ENCODE results near the gene DCDC1. TPM values are rescaled to one million over a fixed set of nuclear protein-coding genes. Genes with fewer than 3 reads are reported as not detected.

Gene DCDC1
- total RNA-seq, 4 donors from 2014 or later = 0.17 TPM; not detected in 3

DNA sequence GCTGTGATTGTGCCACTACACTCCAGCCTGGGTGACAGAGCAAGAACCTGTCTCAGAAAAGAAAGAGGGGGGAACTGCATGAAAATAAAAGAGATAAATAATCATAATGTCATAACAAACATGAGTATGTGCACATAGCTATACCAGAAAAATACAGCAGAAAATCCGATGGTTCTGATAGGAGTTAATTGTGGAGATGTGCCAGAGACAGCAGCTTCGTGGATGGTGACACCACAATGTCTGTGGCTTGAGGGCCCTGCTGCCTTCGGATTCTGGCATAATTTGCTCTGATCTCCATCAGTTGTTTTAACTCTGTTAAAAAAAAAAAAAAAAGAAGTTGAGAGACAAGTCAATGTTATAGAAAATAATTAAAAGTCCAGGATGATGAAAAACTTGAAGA, 491.1 kb downstream of the DCDC1 start:
- no peak for DNase-seq (ENCODE audit: extremely low spot score)
- Histone ChIP-seq H3K36me3 (no peaks in the 10 kb centered on the region), H3K27ac (replicated peaks in 1 of 4) (no peak overlapping the region), H3K27me3 (no peaks in the 10 kb centered on the region), H3K9me3 (no peaks in the 10 kb centered on the region), H3K4me3 (no peak overlapping the region), H3K4me1 (peaks cover 8 to 33% (median 25%) of the 10 kb centered on the region in 4 donors)
- TF ChIP-seq POLR2AphosphoS5 (IDR thresholded peaks at IDR 0.05) (no peak), EP300 (IDR thresholded peaks at IDR 0.05) (no peak), POLR2A (IDR thresholded peaks at IDR 0.05; ENCODE audit: low read depth) (no peak)
- TF ChIP-seq, protein P1, sequence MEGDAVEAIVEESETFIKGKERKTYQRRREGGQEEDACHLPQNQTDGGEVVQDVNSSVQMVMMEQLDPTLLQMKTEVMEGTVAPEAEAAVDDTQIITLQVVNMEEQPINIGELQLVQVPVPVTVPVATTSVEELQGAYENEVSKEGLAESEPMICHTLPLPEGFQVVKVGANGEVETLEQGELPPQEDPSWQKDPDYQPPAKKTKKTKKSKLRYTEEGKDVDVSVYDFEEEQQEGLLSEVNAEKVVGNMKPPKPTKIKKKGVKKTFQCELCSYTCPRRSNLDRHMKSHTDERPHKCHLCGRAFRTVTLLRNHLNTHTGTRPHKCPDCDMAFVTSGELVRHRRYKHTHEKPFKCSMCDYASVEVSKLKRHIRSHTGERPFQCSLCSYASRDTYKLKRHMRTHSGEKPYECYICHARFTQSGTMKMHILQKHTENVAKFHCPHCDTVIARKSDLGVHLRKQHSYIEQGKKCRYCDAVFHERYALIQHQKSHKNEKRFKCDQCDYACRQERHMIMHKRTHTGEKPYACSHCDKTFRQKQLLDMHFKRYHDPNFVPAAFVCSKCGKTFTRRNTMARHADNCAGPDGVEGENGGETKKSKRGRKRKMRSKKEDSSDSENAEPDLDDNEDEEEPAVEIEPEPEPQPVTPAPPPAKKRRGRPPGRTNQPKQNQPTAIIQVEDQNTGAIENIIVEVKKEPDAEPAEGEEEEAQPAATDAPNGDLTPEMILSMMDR (IDR thresholded peaks at IDR 0.05) = no peak
- intact Hi-C loops (cut with DNase I) = no loop called here
- WGBS = 70% methylated on average over 3 of the region's 3 CpGs

DNA sequence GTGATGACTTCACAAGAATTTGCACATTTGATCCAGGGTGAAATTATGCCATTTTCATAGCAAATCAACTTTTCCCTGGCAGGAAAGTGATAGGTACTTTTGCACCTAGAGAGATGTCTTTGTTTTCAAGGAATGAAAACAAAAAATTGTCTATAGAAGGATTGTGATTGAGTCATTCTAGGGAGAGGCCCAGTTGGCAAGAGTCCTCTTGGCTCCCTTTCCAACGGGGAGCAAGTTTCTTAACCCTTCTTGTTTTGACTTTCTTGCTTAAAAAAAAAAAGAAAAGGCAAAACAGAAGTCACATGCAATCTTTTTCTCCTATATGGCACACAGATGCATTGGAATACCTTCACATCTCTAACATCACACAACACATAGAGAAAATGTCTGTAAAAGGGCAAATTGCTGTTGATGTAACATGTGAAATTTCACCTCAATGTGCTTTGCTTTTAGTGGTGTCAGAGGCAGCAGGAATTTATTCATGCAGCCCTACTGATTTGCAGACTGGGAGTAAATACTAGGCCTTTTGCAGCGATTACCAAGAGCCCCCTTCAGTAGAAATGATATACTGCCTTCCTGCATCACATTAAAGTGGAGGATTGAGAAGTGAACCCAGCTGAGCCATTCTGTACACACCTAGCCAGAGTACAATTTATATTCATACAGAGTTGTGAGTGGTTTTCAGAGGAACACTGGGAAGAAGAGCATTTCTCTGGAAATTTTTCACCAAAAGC, 492.7 kb downstream of the DCDC1 start:
- WGBS = 38% methylated on average over 2 of the region's 2 CpGs
- TF ChIP-seq POLR2AphosphoS5 (IDR thresholded peaks at IDR 0.05) (no peak), EP300 (IDR thresholded peaks at IDR 0.05) (no peak), POLR2A (IDR thresholded peaks at IDR 0.05; ENCODE audit: low read depth) (no peak)
- TF ChIP-seq, protein P1 (IDR thresholded peaks at IDR 0.05) = no peak
- no peak overlapping the region for H3K4me3 ChIP-seq
- no peak for DNase-seq (ENCODE audit: extremely low spot score)
- intact Hi-C loops (cut with DNase I) = no loop called here
- no peaks in the 10 kb centered on the region for H3K36me3 ChIP-seq
- H3K27me3 ChIP-seq = no peaks in the 10 kb centered on the region
- H3K27ac ChIP-seq (replicated peaks in 1 of 4) = no peak overlapping the region
- peaks cover 8 to 33% (median 25%) of the 10 kb centered on the region in 4 donors for H3K4me1 ChIP-seq
- H3K9me3 ChIP-seq = no peaks in the 10 kb centered on the region

DNA sequence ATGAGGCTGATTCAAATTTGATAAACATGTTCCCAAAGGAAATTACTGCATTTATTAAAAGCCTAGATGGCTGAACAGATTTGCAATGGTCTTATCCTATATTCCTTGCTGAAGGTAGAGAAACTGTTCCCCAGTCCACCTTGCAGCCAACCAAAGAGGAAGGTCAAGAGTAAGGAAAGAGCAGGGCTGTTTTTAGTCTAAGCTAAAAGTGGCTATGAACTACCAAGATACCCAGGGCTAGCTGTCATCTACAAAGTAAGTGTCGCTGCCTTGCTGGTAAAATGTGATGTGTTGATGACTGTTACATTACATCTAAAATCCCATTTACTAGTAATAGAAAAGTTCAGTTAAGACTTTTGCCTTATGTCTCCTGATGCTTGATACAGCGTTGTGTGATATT, 493.3 kb downstream of the DCDC1 start:
- intact Hi-C loops (cut with DNase I) = no loop called here
- 92% methylated on average over 2 of the region's 2 CpGs for WGBS
- no peaks in the 10 kb centered on the region for H3K27me3 ChIP-seq
- no peaks in the 10 kb centered on the region for H3K36me3 ChIP-seq
- peaks cover 8 to 33% (median 25%) of the 10 kb centered on the region in 4 donors for H3K4me1 ChIP-seq
- no peak overlapping the region for H3K27ac ChIP-seq (replicated peaks in 1 of 4)
- no peaks in the 10 kb centered on the region for H3K9me3 ChIP-seq
- no peak overlapping the region for H3K4me3 ChIP-seq
- DNase-seq (ENCODE audit: extremely low spot score) = no peak
- TF ChIP-seq POLR2AphosphoS5 (IDR thresholded peaks at IDR 0.05) (no peak), EP300 (IDR thresholded peaks at IDR 0.05) (no peak), POLR2A (IDR thresholded peaks at IDR 0.05; ENCODE audit: low read depth) (no peak)
- TF ChIP-seq, protein P1 (IDR thresholded peaks at IDR 0.05) = no peak

DNA sequence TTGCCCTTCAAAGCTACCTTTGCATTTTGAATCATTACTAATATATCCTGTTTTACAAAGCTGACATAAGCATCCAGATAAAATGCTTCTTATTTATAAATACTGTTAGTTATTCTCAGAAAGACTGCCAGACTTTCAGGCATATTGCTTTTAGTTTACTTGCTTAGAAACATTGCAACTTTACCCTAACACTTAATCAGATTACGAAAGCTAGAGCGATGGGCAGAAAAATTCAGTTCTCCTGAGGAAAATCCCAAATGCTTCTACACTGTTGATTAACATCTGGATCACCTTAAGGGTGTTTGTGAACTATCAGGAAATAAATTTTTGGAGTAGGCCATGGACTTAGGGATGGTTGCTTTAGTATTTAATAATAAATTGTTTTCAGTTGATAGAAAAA, 493.7 kb downstream of the DCDC1 start:
- Histone ChIP-seq H3K4me3 (no peak overlapping the region), H3K4me1 (peaks cover 8 to 33% (median 25%) of the 10 kb centered on the region in 4 donors), H3K27ac (replicated peaks in 1 of 4) (no peak overlapping the region), H3K27me3 (no peaks in the 10 kb centered on the region), H3K9me3 (no peaks in the 10 kb centered on the region), H3K36me3 (no peaks in the 10 kb centered on the region)
- intact Hi-C loops (cut with DNase I) = no loop called here
- WGBS = 76% methylated on average over 2 of the region's 2 CpGs
- no peak for DNase-seq (ENCODE audit: extremely low spot score)
- TF ChIP-seq, protein P1 (IDR thresholded peaks at IDR 0.05) = no peak
- TF ChIP-seq POLR2AphosphoS5 (IDR thresholded peaks at IDR 0.05) (no peak), EP300 (IDR thresholded peaks at IDR 0.05) (no peak), POLR2A (IDR thresholded peaks at IDR 0.05; ENCODE audit: low read depth) (no peak)

All from esophagus muscularis mucosa (tissue), 4 donors.